Activated effector memory CD4-positive, alpha-beta T cell treated with anti-CD3 and anti-CD28 coated beads, Interleukin-2, amount 50 U/mL, for 16 hours (primary cell): ENCODE results near the gene RNF187.
A peak's percentile ranks its signal among the peaks of the same experiment; 100 is the strongest.

Experiments used
- DNase-seq: peaks from one replicate; pipeline ENCODE4 v3.0.0-alpha.2; 2020

Gene RNF187

GRCh38 chr1:228487336-228488124 lies at the start of gene RNF187:
Gene RNF187, plus strand, starts transcription at chr1:228487382.
- DNase-seq = peak; percentile 95

- peak; percentile 13 for DNase-seq
Observed at GRCh38 chr1:228437424-228437962, 49.7 kb upstream of the RNF187 start.

- DNase-seq = peak; percentile 22
Observed at GRCh38 chr1:228438266-228438665, 48.9 kb upstream of the RNF187 start.

GRCh38 chr1:228440761-228441500 lies 46.3 kb upstream of the RNF187 start:
- peak; percentile 19 for DNase-seq

- DNase-seq = no peak
Observed at GRCh38 chr1:228443395-228443794, 43.8 kb upstream of the RNF187 start.

GRCh38 chr1:228445490-228445842 lies 41.7 kb upstream of the RNF187 start:
- DNase-seq = no peak

GRCh38 chr1:228445843-228446650 lies 41.1 kb upstream of the RNF187 start:
- DNase-seq = peak; percentile 66

- peak; percentile 44 for DNase-seq
Observed at GRCh38 chr1:228446852-228447251, 40.3 kb upstream of the RNF187 start.

GRCh38 chr1:228448372-228448771 lies 38.8 kb upstream of the RNF187 start:
- peak; percentile 3 for DNase-seq

GRCh38 chr1:228450200-228450599 lies 37.0 kb upstream of the RNF187 start:
- no peak for DNase-seq

GRCh38 chr1:228452194-228453021 lies 34.8 kb upstream of the RNF187 start:
- DNase-seq = peak; percentile 60

GRCh38 chr1:228453022-228453560 lies 34.1 kb upstream of the RNF187 start:
- DNase-seq = peak; percentile 30

- DNase-seq = peak; percentile 31
Observed at GRCh38 chr1:228453614-228454013, 33.6 kb upstream of the RNF187 start.

- peak; percentile 9 for DNase-seq
Observed at GRCh38 chr1:228454238-228454637, 32.9 kb upstream of the RNF187 start.

GRCh38 chr1:228455715-228456114 lies 31.5 kb upstream of the RNF187 start:
- DNase-seq = peak; percentile 28

GRCh38 chr1:228456252-228457016 lies 30.7 kb upstream of the RNF187 start:
- DNase-seq = no peak

- DNase-seq = no peak
Observed at GRCh38 chr1:228457017-228457395, 30.2 kb upstream of the RNF187 start.

- peak; percentile 93 for DNase-seq
Observed at GRCh38 chr1:228457396-228458176, 29.6 kb upstream of the RNF187 start.

GRCh38 chr1:228459091-228459993 lies 27.8 kb upstream of the RNF187 start:
- DNase-seq = peak; percentile 84
